Measurements from ENCODE around the gene DCBLD1. TPM values are rescaled to one million over a fixed set of nuclear protein-coding genes. Genes with fewer than 3 reads are reported as not detected.

Gene DCBLD1
- total RNA-seq, 1 donor from 2014 or later, result 14.2 TPM

DNA sequence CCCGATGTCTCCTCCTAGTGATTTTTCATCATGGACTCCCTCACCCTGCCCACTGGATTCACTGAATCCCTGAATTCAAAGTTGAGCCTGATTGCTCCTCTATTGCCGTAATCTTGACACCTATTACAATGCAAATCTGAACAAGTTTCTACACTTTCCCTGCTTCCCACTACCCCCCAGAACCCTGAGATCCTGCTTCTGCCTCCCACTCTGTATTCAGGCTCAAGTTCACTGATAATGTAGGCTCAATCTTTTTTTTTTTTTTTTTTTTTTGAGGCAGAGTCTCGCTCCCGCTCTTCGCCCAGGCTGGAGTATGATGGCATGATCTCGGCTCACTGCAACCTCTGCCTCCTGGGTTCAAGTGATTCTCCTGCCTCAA, 3.6 kb upstream of the DCBLD1 start:
- no peak overlapping the region for H3K4me3 ChIP-seq
- H3K27ac ChIP-seq, result no peak overlapping the region
- H3K27me3 ChIP-seq, result no peaks in the 10 kb centered on the region
- TF ChIP-seq POLR2AphosphoS5 (IDR thresholded peaks at IDR 0.05; ENCODE audit: insufficient read depth in 1 of 2, low read depth in 1 of 2) (no peak), POLR2A (IDR thresholded peaks at IDR 0.05) (no peak)
- TF ChIP-seq, protein P1, sequence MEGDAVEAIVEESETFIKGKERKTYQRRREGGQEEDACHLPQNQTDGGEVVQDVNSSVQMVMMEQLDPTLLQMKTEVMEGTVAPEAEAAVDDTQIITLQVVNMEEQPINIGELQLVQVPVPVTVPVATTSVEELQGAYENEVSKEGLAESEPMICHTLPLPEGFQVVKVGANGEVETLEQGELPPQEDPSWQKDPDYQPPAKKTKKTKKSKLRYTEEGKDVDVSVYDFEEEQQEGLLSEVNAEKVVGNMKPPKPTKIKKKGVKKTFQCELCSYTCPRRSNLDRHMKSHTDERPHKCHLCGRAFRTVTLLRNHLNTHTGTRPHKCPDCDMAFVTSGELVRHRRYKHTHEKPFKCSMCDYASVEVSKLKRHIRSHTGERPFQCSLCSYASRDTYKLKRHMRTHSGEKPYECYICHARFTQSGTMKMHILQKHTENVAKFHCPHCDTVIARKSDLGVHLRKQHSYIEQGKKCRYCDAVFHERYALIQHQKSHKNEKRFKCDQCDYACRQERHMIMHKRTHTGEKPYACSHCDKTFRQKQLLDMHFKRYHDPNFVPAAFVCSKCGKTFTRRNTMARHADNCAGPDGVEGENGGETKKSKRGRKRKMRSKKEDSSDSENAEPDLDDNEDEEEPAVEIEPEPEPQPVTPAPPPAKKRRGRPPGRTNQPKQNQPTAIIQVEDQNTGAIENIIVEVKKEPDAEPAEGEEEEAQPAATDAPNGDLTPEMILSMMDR (IDR thresholded peaks at IDR 0.05), result no peak
- H3K4me1 ChIP-seq, result peaks cover 13% of the 10 kb centered on the region
- H3K9me3 ChIP-seq, result no peaks in the 10 kb centered on the region
- DNase-seq (ENCODE audit: extremely low spot score in 2 of 2), result no peak
- intact Hi-C loops (cut with DNase I), result no loop called here
- H3K36me3 ChIP-seq, result no peaks in the 10 kb centered on the region

DNA sequence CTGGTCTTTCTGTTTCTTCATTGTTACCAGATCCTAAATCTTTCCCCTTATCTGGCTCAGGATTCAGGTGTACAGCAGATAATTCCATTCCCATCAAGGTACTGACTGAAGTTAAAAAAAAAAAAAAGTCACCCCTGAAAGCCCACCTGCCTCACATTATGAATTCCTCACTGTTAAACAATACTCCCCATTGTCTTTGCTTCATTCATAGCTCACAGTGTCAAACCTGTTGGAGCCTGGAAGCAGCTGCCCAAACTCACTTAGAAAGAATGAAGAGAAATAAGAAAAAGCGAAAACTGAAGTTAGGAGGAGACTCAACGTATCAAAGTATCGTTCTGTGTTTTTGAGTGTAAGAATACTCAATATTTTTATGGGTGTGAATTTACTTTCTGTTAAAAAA, 1.8 kb upstream of the DCBLD1 start:
- DNase-seq (ENCODE audit: extremely low spot score in 2 of 2), result no peak
- intact Hi-C loops (cut with DNase I), result no loop called here
- TF ChIP-seq POLR2A (IDR thresholded peaks at IDR 0.05) (no peak), POLR2AphosphoS5 (IDR thresholded peaks at IDR 0.05; ENCODE audit: insufficient read depth in 1 of 2, low read depth in 1 of 2) (no peak)
- no peak overlapping the region for H3K27ac ChIP-seq
- H3K9me3 ChIP-seq, result no peaks in the 10 kb centered on the region
- H3K27me3 ChIP-seq, result no peaks in the 10 kb centered on the region
- no peak overlapping the region for H3K4me3 ChIP-seq
- no peaks in the 10 kb centered on the region for H3K36me3 ChIP-seq
- peaks cover 31% of the 10 kb centered on the region for H3K4me1 ChIP-seq

GRCh38 chr6:117481278-117481925, 1.1 kb upstream of the DCBLD1 start:
- H3K27me3 ChIP-seq, result no peaks in the 10 kb centered on the region
- no peaks in the 10 kb centered on the region for H3K36me3 ChIP-seq
- TF ChIP-seq POLR2A (IDR thresholded peaks at IDR 0.05), result no peak
- intact Hi-C loops (cut with DNase I), result no loop called here
- DNase-seq (ENCODE audit: extremely low spot score in 2 of 2), result no peak
- no peaks in the 10 kb centered on the region for H3K9me3 ChIP-seq
- peak overlapping the region; percentile 92 for H3K27ac ChIP-seq
- peak overlapping the region; percentile 52 to 84 for H3K4me3 ChIP-seq
- H3K4me1 ChIP-seq, result peaks cover 32% of the 10 kb centered on the region

DNA sequence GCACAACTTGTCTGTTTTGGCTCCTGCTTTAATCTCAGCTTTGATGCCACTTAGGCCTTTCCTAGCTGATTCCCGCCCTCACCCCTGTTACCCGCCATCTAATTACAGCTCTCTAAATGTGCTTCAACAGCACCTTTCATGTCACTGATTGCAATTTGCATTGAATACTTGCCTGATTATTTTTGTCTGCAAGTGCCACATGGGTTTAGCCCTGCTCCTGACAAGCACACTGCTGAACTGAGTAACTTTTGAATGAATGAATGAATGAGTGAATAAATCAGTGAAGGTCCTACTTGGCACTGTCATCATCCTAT, 591 bp upstream of the DCBLD1 start:
- Histone ChIP-seq H3K4me1 (peaks cover 32% of the 10 kb centered on the region), H3K4me3 (peak overlapping the region; percentile 52 to 84), H3K9me3 (no peaks in the 10 kb centered on the region), H3K36me3 (no peaks in the 10 kb centered on the region), H3K27ac (peak overlapping the region; percentile 92), H3K27me3 (no peaks in the 10 kb centered on the region)
- TF ChIP-seq, protein P1 (IDR thresholded peaks at IDR 0.05), result no peak
- TF ChIP-seq POLR2AphosphoS5 (IDR thresholded peaks at IDR 0.05; ENCODE audit: insufficient read depth in 1 of 2, low read depth in 1 of 2) (no peak), POLR2A (IDR thresholded peaks at IDR 0.05) (no peak)
- intact Hi-C loops (cut with DNase I), result no loop called here
- no peak for DNase-seq (ENCODE audit: extremely low spot score in 2 of 2)

DNA sequence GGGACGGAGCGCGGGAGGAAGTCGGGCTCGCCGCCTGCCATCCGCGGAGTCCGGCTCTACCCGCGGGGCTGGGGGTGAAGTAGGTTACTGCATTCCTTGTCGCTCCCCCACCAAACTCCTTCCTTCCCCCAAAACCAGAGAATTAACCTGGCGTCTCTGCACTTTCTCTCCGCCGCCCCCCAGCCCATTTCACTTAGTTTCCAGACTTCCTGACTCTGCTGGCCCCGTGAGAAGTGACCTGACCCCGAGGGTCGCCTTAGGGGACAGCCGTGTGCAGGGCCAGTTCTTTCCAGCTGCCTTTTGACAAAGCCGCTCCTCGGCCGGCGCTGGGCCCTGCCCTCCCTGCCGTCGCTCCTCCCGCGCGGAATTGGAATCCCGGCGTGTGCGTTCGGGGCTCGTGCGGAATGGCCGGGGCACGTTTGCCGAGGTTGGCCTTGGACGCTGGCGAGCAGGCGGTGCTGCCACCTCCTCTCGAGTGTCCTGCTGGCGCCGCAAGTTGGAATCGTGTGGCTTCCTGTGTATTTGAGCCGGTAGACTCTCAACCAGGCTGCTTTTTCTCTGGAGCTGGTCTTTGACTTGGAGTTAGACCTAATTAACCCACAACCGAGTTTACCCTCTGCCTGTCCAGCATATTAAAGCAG, 650 bp downstream of the DCBLD1 start:
- DNase-seq (ENCODE audit: extremely low spot score in 2 of 2), result no peak

GRCh38 chr6:117483645-117484016, 1.2 kb downstream of the DCBLD1 start:
- H3K27ac ChIP-seq, result peak overlapping the region; percentile 92
- TF ChIP-seq, protein P1 (IDR thresholded peaks at IDR 0.05), result no peak
- TF ChIP-seq POLR2AphosphoS5 (IDR thresholded peaks at IDR 0.05; ENCODE audit: insufficient read depth in 1 of 2, low read depth in 1 of 2), result no peak
- TF ChIP-seq POLR2A (IDR thresholded peaks at IDR 0.05), result no peak
- no peaks in the 10 kb centered on the region for H3K9me3 ChIP-seq
- H3K4me1 ChIP-seq, result peaks cover 41% of the 10 kb centered on the region
- peak overlapping the region; percentile 52 to 84 for H3K4me3 ChIP-seq
- no peak for DNase-seq (ENCODE audit: extremely low spot score in 2 of 2)
- H3K36me3 ChIP-seq, result no peaks in the 10 kb centered on the region
- no peaks in the 10 kb centered on the region for H3K27me3 ChIP-seq
- intact Hi-C loops (cut with DNase I), result no loop called here

More for the DNA sequence above, 650 bp downstream of the DCBLD1 start:
- Histone ChIP-seq H3K27ac (peak overlapping the region; percentile 92), H3K36me3 (no peaks in the 10 kb centered on the region), H3K27me3 (no peaks in the 10 kb centered on the region), H3K4me3 (peak overlapping the region; percentile 52 to 84), H3K9me3 (no peaks in the 10 kb centered on the region), H3K4me1 (peaks cover 36% of the 10 kb centered on the region)
- intact Hi-C loops (cut with DNase I), result no loop called here
- TF ChIP-seq, protein P1 (IDR thresholded peaks at IDR 0.05), result no peak
- peak in 1 of 2 donors; percentile 59 for TF ChIP-seq POLR2AphosphoS5 (IDR thresholded peaks at IDR 0.05; ENCODE audit: insufficient read depth in 1 of 2, low read depth in 1 of 2)
